Stimulated activated effector memory CD8-positive, alpha-beta T cell treated with anti-CD3 and anti-CD28 coated beads, Interleukin-12 subunit alpha, Interleukin-12 subunit beta, amount 100 ng/mL, for 72 hours (primary cell): Measurements from ENCODE around the gene PLK3.
"Not testable (repeated sequence)": the region's sequence is repeated elsewhere in the genome, so short reads cannot be mapped to it uniquely, and the experiment has no call there.

ENCODE experiments used
- ATAC-seq: fragments of 150-1000 bp; cut with Tn5 transposase; 2 replicates; pipeline ENCODE4 v1.10.0; 2021
- DNase-seq, 2 donors: peaks; one replicate each; pipeline ENCODE4 v3.0.0; 2021 to 2022; ENCODE audit warnings: low spot score in 2 of 2
- H3K27ac Mint-ChIP-seq: one replicate; pipeline ENCODE4 v1.8.0; 2022; ENCODE audit warnings: mild to moderate bottlenecking, mixed read lengths
- H3K36me3 Mint-ChIP-seq: one replicate; pipeline ENCODE4 v1.8.0; 2022; ENCODE audit warnings: mild to moderate bottlenecking, mixed read lengths
- H3K4me1 Mint-ChIP-seq: one replicate; pipeline ENCODE4 v1.8.0; 2022; ENCODE audit warnings: mixed read lengths
- H3K4me3 Mint-ChIP-seq: one replicate; pipeline ENCODE4 v1.8.0; 2022; ENCODE audit warnings: mild to moderate bottlenecking, mixed read lengths
- H3K9me3 Mint-ChIP-seq: one replicate; pipeline ENCODE4 v1.8.0; 2022; ENCODE audit warnings: mixed read lengths

PLK3 gene

DNA sequence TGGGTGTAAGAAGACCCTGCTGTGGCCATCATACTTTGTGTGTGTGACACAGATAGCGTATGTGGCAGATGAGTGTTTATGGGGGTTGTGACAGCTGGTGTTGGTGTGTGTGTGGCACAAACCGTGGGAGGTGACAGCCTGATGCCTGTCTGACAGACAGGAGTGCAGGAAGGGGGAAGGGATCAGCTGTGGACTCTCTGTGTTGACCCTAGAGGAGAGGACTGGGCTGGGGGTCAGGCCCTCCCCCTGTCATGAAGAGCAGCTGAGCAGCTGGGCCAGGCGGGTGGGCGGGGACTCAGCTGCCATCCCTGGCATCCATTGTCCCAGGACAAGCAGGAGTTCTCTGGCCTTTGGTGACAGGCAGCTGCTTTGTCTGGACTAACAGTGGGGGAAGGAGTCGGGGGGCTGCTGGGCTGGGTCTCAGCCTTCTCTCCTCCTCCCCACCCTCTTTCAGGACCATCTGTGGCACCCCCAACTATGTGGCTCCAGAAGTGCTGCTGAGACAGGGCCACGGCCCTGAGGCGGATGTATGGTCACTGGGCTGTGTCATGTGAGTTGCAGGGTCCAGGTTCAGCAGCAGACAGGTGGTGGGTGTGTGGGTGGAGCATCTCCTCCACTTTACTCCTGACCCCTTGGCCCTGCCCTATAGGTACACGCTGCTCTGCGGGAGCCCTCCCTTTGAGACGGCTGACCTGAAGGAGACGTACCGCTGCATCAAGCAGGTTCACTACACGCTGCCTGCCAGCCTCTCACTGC, 2.3 kb downstream of the PLK3 start:
- DNase-seq = no peak

GRCh38 chr1:44803062-44803311, 2.8 kb downstream of the PLK3 start:
- peaks cover 80% of the 10 kb centered on the region for H3K36me3 Mint-ChIP-seq
- H3K4me3 Mint-ChIP-seq = peak overlapping the region; percentile 77
- ATAC-seq = no peak
- no peaks in the 10 kb centered on the region for H3K9me3 Mint-ChIP-seq
- peak overlapping the region; percentile 83 for H3K27ac Mint-ChIP-seq
- no peak for DNase-seq
- H3K4me1 Mint-ChIP-seq = peaks cover 61% of the 10 kb centered on the region

More for the DNA sequence above, 2.3 kb downstream of the PLK3 start:
- peaks cover 56% of the 10 kb centered on the region for H3K4me1 Mint-ChIP-seq
- peak overlapping the region; percentile 77 for H3K4me3 Mint-ChIP-seq
- peaks cover 75% of the 10 kb centered on the region for H3K36me3 Mint-ChIP-seq
- H3K9me3 Mint-ChIP-seq = no peaks in the 10 kb centered on the region
- peak overlapping the region; percentile 83 for H3K27ac Mint-ChIP-seq
- no peak for ATAC-seq

DNA sequence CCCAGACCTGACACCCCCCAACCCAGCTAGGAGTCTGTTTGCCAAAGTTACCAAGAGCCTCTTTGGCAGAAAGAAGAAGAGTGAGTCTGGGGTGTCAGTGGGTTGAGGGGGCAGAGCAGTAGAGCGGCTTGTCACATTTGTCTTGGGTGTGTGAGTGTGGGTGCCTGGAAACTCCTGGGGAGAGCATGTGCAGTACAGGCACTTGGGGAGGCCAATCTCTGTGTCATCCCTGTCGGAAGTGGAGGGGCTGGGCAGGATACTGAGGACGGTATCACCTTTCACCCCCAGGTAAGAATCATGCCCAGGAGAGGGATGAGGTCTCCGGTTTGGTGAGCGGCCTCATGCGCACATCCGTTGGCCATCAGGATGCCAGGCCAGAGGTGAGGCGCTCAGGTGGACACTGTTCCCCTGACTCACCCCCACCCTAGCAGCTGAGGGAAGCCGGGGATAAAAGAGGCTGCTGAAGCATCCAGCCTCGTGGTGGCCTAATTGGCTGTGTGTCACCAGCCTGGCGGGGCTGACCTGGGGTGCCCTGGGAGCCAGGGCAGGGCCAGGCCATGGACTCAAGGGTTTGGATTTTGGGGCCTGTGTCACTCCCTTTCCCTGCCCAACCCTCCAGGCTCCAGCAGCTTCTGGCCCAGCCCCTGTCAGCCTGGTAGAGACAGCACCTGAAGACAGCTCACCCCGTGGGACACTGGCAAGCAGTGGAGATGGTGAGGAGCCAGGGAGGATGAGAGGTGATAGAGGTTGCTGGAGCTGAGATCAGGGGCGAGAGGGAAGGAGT, 3.3 kb downstream of the PLK3 start:
- DNase-seq = no peak
- peak overlapping the region; percentile 83 for H3K27ac Mint-ChIP-seq
- H3K4me1 Mint-ChIP-seq = peaks cover 66% of the 10 kb centered on the region
- H3K36me3 Mint-ChIP-seq = peaks cover 85% of the 10 kb centered on the region
- peak overlapping the region; percentile 77 for H3K4me3 Mint-ChIP-seq
- ATAC-seq = no peak
- no peaks in the 10 kb centered on the region for H3K9me3 Mint-ChIP-seq

DNA sequence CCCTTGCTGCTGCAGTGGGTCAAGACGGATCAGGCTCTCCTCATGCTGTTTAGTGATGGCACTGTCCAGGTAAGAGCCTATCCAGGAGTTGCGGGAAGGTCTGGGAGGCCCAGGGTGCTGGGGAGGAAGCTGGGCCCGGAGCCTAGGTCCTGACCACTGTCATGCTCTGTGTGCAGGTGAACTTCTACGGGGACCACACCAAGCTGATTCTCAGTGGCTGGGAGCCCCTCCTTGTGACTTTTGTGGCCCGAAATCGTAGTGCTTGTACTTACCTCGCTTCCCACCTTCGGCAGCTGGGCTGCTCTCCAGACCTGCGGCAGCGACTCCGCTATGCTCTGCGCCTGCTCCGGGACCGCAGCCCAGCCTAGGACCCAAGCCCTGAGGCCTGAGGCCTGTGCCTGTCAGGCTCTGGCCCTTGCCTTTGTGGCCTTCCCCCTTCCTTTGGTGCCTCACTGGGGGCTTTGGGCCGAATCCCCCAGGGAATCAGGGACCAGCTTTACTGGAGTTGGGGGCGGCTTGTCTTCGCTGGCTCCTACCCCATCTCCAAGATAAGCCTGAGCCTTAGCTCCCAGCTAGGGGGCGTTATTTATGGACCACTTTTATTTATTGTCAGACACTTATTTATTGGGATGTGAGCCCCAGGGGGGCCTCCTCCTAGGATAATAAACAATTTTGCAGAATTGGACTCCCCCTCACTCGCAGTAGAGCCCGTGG, 5.3 kb downstream of the PLK3 start:
- Mint-ChIP-seq H3K4me1 (peaks cover 79% of the 10 kb centered on the region), H3K4me3 (peak overlapping the region; percentile 77)

DNA sequence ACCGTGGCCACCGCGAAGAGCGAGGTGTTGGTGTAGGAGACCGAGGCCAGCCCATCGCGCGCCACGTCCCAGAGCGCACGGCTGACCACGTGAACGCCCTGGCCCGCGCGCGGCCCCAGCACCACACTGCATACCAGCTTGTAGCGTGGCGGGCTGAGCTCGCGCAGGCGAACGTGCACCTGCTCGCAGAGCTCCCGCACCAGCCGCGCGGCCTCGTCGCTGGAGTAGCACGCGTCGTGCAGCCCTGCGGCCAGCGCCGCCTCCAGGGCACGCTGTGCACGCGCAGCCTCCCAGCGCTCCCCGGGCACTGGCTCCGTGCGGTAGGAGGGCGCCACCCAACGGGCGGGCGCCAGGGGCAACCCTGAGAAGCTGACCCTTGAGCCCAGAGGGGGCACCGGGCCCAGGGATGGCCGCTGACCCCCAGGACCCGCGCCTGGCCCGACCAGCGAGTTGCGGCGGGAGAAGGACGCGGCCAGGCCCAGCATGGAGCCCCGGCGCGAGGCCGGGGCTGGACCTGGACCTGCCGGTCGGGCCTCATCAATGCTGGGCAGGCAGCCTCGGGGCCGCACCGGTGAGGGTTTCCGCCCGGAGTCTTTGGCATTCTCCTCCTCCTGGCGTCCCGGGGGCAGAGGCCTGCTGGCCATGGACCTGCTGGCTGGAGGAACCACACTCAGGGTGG, 6.0 kb downstream of the PLK3 start:
- peak overlapping the region; percentile 89 for H3K4me3 Mint-ChIP-seq
- peak overlapping the region; percentile 100 for H3K27ac Mint-ChIP-seq
- peaks cover 91% of the 10 kb centered on the region for H3K36me3 Mint-ChIP-seq

More for the DNA sequence above, 5.3 kb downstream of the PLK3 start:
- Mint-ChIP-seq H3K9me3 (no peaks in the 10 kb centered on the region), H3K27ac (peak overlapping the region; percentile 83), H3K36me3 (peaks cover 93% of the 10 kb centered on the region)
- ATAC-seq (no peak), DNase-seq (no peak)

DNA sequence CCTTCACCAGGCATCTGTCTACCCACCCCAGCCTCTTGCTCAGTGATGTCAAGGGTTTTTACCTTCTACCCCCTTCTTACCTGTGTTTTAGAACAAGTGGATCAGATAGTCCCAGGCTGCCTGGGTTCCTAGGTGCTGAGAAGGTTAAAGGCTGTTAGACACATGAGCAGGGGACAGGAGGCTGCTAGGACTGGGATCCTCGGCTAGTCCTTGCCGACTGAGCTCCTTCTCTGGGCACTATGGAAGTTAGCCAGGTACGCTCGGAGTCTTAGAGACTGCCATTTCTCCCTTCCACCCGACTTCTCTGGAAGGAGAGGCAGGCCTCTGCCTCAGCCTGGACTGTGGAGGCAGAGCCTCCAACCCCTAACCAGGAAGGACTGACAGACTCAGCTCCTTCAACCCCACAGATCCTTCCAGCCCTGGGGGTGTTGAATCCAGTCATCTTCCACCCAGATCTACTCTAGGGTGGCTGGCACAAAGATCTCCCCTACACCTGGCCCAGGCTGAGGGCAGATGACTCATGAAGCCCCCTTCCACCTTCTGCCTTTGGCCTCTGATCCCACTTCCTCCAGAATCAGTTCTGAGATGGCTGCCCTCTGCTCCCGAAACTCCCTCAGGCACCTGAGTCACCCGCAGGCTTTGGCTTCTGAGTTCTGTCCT, 6.7 kb downstream of the PLK3 start, which contains the start of gene DYNLT4:
TSS of gene DYNLT4 (minus strand) at position 648 of the 660 bp plus-strand sequence. CDS start 683 bp downstream, outside the sequence.
- peak within 1 kb of the TSS; percentile 89 for H3K4me3 Mint-ChIP-seq
- peak within 1 kb of the TSS; percentile 100 for H3K27ac Mint-ChIP-seq
- H3K36me3 Mint-ChIP-seq = peaks cover 85% of the 10 kb centered on the region
- peaks cover 90% of the 10 kb centered on the region for H3K4me1 Mint-ChIP-seq
- peak; percentile 3 for ATAC-seq
- H3K9me3 Mint-ChIP-seq = no peaks in the 10 kb centered on the region
- no peak for DNase-seq

More for the DNA sequence above, 6.0 kb downstream of the PLK3 start:
- ATAC-seq = no peak
- no peak for DNase-seq
- Mint-ChIP-seq H3K4me1 (peaks cover 86% of the 10 kb centered on the region), H3K9me3 (no peaks in the 10 kb centered on the region)

DNA sequence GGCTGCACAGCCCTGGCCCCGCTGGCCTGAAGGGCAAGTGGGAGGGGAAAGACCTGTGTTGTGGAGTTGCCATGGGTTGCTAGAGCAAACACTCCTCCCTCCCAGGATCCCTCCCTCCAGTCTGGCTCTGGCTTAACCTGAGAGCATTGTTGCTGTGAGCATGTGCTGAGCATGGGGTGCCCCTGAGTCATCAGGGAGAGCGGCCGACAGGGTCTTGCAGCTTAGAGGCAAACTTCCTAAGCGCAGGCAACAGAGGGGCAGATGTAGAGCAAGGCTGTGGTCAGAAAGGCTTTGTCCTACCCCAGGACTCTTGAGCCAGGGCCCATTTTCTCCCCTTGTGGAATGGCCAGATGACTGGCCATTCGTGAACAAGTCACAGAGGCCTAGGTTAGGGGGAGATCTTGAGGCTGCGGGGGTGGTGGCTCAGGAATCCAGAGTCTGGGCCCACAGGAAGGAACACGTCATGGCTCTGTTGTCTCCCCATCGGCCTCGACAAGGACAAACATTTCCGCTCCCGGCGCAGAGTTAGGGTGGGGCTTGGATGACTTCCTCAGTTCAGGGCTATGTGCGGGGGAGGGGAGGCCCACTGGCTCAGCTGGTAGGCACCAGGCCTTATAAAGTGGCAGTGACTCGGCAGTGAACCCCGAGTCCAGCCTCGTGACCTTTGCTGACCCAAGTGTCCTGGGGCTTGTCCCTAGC, 7.3 kb downstream of the PLK3 start:
- Mint-ChIP-seq H3K4me1 (peaks cover 90% of the 10 kb centered on the region), H3K36me3 (peaks cover 84% of the 10 kb centered on the region), H3K4me3 (peak overlapping the region; percentile 89), H3K27ac (peak overlapping the region; percentile 100), H3K9me3 (no peaks in the 10 kb centered on the region)
- DNase-seq = peak; percentile 60 to 90
- ATAC-seq = peak; percentile 77

DNA sequence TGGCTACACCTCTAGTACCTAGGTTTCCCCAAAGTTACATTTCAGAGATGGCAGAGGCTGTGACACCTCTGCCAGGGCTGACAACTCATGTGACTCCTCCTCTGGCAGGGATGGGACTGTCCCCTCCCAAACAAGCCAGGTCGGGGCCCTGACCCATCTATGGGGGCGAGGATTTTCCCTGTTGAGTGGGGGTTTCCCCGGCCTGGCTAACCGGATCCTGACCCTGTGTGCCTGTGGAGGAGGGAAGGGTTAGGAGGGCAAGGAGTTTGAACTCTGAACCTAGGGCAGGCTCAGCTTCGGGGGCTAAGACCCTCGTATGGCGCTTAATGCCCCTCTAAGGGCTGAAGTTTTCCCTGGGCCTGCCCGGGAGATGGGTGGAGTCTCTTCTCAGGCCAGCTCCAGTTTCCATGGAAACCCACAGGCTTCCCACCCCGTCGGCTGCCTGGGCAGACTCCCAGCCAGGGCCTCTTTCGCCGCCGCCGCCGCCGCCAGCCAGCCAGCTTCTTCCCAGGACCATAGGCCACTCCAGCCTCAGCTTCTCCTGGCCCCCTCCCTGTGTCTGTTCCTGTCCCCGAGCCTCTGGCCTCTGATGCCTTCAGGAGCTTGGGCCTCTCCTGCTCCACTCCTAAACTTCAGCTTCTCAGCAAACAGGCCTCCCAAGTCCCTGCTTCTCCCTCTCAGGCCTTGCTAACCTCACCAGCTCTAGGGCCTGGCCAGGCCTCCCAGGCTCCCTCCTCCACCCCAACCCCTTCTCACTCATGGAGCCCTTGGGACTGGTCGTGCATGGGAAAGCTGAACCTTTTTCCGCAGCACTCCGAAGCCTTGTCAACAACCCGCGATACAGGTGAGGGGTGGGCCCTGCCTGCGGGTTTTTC, 8.1 kb downstream of the PLK3 start, which contains the start of gene BTBD19:
TSS of gene BTBD19 (plus strand) at position 461 of the 875 bp plus-strand sequence. CDS start at position 759, 298 bp downstream.
- Mint-ChIP-seq H3K27ac (peak within 1 kb of the TSS; percentile 100), H3K36me3 (peaks cover 81% of the 10 kb centered on the region), H3K4me3 (peak within 1 kb of the TSS; percentile 89), H3K4me1 (peaks cover 87% of the 10 kb centered on the region), H3K9me3 (no peaks in the 10 kb centered on the region)
- ATAC-seq = peak; percentile 65
- peak; percentile 54 to 72 for DNase-seq

DNA sequence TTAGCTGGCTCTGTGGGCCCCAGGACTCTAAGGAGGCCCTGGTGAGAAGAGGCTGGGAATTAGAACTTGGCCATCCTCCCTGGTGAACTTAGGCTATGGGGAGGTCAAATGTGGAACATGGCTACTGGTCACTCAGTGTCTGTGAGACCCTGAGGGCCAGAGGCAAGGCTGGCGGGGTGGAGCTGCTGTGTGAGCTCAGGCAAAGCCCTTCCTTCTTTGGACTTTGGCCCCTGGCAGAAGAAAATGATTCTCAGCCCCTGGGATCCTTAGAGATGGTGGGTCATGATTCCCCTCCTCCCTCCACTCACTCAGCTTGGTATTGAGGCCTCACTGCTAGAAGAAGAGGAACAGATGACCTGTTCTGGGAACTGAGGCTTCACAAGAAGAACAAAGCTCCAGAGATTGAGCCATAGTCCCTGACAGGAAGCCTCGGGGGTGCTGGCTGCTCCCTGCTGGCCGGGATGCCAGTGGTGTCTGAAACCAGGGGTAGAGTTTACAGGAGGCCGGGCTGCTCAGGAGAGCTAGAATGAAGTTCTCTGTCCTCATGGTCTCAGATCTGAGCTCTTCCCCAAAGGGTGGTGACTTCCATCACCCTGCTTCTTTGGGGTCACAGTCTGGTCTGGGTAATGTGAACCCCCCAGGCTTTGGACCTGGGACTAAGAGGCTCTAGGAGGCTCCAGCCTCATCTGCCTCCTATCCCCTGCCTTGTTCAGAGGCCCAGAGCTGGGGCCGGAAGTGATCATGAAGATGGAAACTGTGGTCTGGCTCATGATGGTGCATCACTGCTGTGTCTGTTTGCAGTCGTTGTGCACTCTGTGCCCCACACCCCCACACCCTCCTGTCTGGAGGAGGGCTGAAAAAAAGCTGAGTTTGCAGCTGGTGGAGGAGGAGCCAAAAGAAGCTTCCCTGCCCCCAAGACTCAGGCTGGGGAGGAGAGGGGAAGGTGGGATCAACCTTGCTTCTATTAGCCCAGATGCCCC, 9.1 kb downstream of the PLK3 start:
- H3K4me1 Mint-ChIP-seq = peaks cover 84% of the 10 kb centered on the region
- peak; percentile 77 for ATAC-seq
- no peaks in the 10 kb centered on the region for H3K9me3 Mint-ChIP-seq
- H3K36me3 Mint-ChIP-seq = peaks cover 79% of the 10 kb centered on the region
- peak overlapping the region; percentile 89 for H3K4me3 Mint-ChIP-seq
- DNase-seq = peak; percentile 65 to 89
- peak overlapping the region; percentile 100 for H3K27ac Mint-ChIP-seq

- no peaks in the 10 kb centered on the region for H3K9me3 Mint-ChIP-seq
- H3K4me3 Mint-ChIP-seq = peak overlapping the region; percentile 89
- H3K36me3 Mint-ChIP-seq = peaks cover 79% of the 10 kb centered on the region
- ATAC-seq (no peak), DNase-seq (no peak)
- peaks cover 85% of the 10 kb centered on the region for H3K4me1 Mint-ChIP-seq
- H3K27ac Mint-ChIP-seq = peak overlapping the region; percentile 100
Observed at GRCh38 chr1:44810101-44810761, 10.1 kb downstream of the PLK3 start.

GRCh38 chr1:44810762-44811105, 10.6 kb downstream of the PLK3 start:
- peaks cover 79% of the 10 kb centered on the region for H3K36me3 Mint-ChIP-seq
- peaks cover 84% of the 10 kb centered on the region for H3K4me1 Mint-ChIP-seq
- H3K9me3 Mint-ChIP-seq, DNase-seq, ATAC-seq: not testable (repeated sequence)
- H3K27ac Mint-ChIP-seq = peak overlapping the region; percentile 100
- peak overlapping the region; percentile 89 for H3K4me3 Mint-ChIP-seq

DNA sequence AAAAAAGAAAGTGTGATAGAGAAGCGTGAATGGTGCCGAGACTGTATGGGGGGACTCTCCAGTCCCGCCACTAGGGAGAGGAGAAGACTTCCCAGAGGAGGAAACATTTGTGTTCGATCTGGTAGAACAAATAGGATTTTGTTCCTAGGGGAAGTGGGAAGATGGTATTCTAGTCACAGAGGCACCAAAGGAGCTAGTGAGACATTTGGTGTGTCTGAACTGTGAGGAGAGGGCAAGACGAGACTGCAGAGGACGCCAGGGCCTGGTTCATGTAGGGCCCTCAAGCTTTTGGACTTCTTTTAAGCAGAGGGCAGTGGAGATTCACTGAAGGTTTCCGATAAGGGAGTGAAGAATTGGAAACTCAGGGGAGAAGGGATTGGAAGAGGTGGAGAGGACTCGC, 11.1 kb downstream of the PLK3 start:
- H3K4me3 Mint-ChIP-seq = peak overlapping the region; percentile 89
- peak overlapping the region; percentile 100 for H3K27ac Mint-ChIP-seq
- no peaks in the 10 kb centered on the region for H3K9me3 Mint-ChIP-seq
- DNase-seq (no peak), ATAC-seq (no peak)
- peaks cover 79% of the 10 kb centered on the region for H3K36me3 Mint-ChIP-seq
- H3K4me1 Mint-ChIP-seq = peaks cover 84% of the 10 kb centered on the region
